ENCODE measurements around the gene ENAM.
A peak's percentile ranks its signal among the peaks of the same experiment; 100 is the strongest.
"Not testable (repeated sequence)": the region's sequence is repeated elsewhere in the genome, so short reads cannot be mapped to it uniquely, and the experiment has no call there.

The ENAM gene

DNA sequence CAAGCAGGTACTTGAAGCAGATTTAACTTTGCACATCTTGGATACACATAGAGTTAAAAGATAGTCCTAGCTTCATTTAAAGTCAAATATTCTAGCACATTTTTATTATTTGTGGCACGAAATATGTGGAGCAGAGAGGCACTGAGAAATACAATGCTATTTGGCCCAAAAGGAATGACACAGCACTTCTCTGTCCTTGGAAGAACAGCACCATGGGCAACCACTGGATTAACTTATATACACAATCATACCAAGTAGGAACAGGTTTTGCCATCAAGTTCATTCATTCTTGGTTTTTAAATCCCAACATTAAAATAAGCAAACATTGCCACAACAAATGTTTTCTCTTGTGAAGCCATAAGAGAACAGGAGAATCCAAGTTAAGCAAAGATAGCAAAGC, 924 bp upstream of the ENAM start:
- no peak for DNase-seq

GRCh38 chr4:70629469-70630090, 1.0 kb downstream of the ENAM start:
- no peak for DNase-seq

- no peak for DNase-seq
Measured at GRCh38 chr4:70630162-70630561, 1.6 kb downstream of the ENAM start.

- DNase-seq = peak; percentile 61
Measured at GRCh38 chr4:70632028-70632427, 3.5 kb downstream of the ENAM start.

GRCh38 chr4:70634482-70634881, 5.9 kb downstream of the ENAM start:
- DNase-seq = no peak

- DNase-seq = peak; percentile 39
Measured at GRCh38 chr4:70637239-70637913, 8.8 kb downstream of the ENAM start.

DNA sequence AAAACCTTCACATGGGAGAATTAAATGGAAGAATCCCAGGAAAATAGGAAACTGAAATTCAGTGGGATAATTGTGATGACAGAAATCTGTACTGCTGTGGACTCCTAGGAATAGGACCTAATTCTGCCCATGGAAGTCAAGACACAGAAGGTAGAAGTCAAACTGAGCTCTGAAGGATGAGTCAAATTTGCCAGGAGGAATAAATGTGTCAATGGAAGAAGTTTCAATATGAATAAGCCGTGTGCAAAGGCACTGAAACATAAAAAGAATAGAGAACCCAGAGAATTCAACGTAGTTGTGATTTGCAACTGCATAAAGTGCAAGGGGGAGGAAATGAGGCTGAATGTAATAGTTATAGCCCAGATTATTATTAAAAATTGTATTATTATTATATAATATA, 11.6 kb downstream of the ENAM start:
- DNase-seq = no peak

GRCh38 chr4:70650741-70651140, 22.2 kb downstream of the ENAM start:
- DNase-seq = not testable (repeated sequence)

DNA sequence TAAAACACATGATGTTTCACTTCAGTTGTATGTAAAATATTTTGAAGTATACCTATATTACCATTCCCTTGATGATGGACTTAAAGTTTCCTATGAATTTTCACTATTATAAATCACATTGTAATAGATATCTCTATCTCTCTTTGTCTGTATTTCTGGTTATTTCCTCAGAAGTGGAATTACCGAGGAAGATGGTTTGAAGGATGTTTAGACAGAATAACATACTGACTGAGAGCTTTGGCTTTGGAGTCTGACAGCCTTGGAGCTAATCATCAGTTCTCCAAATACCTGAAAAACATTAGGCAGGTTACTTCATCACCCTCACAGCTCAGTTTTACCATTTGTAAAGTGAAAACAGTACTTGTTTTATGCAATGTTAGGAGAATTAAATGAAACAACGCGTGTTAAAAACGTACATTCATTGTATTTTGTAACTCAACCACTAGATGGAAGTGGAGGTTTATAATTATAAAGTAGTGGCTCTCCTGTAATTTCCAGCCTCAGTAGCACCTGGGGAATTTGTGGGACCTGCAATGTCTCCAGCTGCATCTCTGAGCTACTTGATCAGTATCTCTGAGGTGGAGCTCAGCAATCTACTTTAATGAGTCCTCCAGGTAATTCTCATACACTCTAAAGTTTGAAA, 23.4 kb downstream of the ENAM start:
- DNase-seq = peak; percentile 40

DNA sequence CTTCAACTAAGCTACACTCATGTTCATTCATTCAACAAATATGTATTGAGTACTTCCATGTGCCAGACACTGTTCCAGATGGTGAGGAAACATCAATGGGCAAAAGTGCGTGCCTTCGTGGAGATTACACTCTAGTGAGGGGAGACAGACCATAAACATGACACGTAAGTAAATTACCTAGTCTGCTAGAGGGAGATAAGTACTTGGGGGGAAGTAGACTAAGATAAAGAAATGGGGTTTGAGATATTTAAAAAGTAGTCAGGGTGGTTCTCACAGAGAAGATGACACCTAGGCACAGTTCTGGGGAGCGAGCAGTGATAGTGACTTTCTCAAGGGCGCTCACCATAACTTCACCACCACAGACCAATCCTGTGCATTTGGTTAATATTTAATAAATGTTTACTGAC, 26.1 kb downstream of the ENAM start:
- peak; percentile 24 for DNase-seq

DNA sequence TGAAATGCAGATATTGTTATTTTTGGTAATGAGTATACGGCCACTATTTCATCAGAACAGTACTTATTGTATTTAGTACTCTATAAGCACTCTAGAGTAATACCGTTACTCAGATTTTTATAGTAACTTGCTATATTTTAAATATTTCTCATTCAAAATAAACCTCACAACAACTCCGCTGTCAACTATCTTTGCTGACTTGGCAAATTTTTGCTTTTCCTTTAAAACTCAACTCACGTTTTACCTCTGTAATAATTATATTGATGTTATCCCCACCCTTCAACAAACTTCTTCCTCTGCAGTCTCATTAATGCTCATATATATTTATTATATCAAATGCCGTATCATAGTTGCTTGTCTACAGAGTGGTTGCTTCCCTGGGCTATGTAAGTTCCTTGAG, 28.8 kb downstream of the ENAM start:
- DNase-seq = no peak

DNA sequence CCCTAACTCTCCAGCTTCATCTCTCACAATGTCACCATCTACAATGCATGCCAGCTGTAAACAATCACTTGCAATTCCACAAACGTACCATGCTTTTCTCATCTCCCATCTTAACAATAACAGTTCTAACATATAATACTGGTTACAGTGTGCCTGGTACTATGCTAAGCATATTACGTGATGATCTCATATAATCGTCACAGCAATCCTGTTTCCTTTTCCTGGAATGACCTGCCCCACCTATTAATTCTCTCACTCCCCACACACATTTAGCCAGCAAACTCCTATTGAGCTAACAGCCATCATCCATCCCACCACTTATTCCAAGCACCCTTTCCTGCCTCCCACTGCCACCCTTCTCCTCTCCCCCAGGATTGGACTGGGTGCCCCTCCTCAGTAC, 29.9 kb downstream of the ENAM start:
- DNase-seq = no peak

DNA sequence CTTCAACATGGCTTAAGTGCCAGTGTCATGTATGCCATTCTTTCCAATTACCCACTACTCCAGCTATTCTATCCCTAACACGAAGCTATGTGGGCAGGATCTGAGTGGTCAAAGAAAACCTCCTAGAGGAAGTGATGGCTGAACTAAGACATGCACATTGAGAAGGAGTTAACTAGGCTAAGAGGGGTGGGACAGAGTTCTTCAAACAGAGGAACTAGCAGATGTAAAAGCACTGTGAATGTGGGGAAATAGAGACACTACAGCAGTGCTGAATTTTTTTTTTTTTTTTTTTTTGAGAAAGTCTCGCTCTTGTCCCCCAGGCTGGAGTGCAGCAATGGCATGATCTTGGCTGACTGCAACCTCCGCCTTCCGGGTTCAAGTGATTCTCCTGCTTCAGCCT, 31.6 kb downstream of the ENAM start:
- no peak for DNase-seq

DNA sequence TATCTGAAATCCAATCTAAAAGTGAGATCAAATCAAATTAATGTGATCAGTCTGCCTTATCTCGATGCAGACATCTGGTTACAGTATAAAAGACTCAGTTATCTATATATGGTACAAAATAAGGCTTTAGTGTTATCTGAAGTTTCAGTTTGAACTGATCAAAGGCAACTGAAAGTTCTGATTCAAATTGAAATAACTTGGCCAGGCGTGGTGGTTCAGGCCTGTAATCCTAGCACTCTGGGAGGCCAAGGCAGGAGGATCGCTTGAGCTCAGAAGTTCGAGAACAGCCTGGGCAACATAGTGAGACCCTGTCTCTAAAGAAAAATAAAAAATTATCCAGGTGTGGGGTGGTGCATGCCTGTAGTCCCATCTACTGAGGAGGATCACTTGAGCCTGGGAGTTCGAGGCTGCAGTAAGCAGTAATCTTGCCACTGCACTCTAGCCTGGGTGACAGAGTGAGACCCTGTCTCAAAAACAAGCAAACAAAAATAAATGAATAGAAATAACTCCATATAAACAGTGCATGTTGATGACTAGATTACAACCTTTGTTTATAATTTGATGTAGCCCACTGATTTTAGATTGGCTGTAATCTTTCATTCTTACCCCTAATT, 32.9 kb downstream of the ENAM start:
- DNase-seq = not testable (repeated sequence)

- peak; percentile 23 for DNase-seq
Measured at GRCh38 chr4:70666369-70666768, 37.8 kb downstream of the ENAM start, which contains the start of gene JCHAIN. TSS of gene JCHAIN (minus strand) at chr4:70666508. CDS start at chr4:70666490, 18 bp downstream.

GRCh38 chr4:70667740-70668535, 39.4 kb downstream of the ENAM start:
- peak; percentile 67 for DNase-seq

DNA sequence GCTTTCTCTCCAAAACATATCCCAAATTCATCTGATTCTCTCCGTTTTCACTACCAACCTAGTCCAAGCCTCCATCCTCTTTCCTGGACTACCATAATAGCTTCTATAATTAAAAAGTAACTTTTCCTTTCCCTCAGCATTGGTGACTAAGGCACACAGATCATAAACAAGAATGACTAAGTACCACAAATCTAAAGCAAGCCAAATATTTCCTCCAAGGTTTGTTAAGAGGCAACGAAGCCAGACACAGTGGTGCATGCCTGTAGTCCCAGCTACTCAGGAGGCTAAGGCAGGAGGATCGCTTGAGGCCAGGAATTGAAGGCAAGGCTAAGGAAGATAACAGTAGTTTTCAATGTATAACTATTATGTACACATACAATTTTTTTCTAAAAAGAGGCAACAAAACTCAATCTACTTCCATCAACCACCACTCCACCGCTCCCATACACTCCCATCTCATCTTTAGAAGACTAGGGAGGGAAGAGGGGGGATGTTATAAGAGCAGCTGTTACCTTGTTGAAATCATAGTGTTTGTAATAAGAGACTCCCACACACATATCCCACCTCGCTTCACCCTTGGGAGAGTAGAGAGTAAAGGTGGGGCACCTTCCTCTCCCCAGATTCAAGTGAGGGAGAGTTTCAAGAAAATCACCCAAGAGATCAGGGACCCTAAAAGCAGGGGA, 41.9 kb downstream of the ENAM start:
- DNase-seq = peak; percentile 69

- no peak for DNase-seq
Measured at GRCh38 chr4:70671091-70671490, 42.5 kb downstream of the ENAM start.

GRCh38 chr4:70674191-70674590, 45.6 kb downstream of the ENAM start:
- DNase-seq = no peak

GRCh38 chr4:70674731-70675130, 46.2 kb downstream of the ENAM start:
- no peak for DNase-seq

DNA sequence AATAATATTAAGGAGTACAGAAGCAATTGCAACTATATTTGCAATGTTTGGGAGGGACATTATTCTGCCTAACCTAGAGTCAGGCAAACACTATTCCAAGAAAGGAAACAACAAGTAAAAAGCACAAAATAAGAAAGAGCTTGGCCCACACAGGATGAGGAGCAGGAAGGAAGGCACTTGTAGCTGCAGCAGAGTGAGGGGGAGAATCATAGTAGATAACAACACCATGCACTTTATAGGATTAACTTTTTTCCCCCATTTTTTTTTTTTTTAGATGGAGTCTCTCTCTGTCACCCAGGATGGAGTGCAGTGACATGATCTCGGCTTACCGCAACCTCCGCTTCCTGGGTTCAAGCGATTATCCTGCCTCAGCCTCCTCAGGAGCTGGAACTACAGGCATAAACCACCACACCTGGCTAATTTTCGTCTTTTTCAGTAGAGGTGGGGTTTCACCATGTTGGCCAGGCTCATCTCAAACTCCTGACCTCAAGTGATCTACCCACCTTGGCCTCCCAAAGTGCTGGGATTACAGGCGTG, 48.1 kb downstream of the ENAM start:
- DNase-seq = no peak

GRCh38 chr4:70678383-70678999, 49.9 kb downstream of the ENAM start:
- DNase-seq = no peak

Measured in fibroblast of skin of right quadriceps (primary cell).